Ishikawa (cell line): ENCODE results near the gene TYMP.

Experiments
- CEBPB ChIP-seq: IDR thresholded peaks from 2 replicates; pipeline ENCODE4 v1.6.1; 2012
- CREB1 ChIP-seq: IDR thresholded peaks from 2 replicates; pipeline ENCODE4 v1.6.1; 2012; ENCODE audit warnings: low read depth
- EGR1 ChIP-seq: IDR thresholded peaks from 2 replicates; pipeline ENCODE4 v1.6.1; 2012
- EP300 ChIP-seq: IDR thresholded peaks from 2 replicates; pipeline ENCODE4 v1.6.1; 2012; ENCODE audit warnings: borderline replicate concordance
- FOXM1 ChIP-seq: IDR thresholded peaks from 2 replicates; pipeline ENCODE4 v1.6.1; 2012; ENCODE audit warnings: low read depth, borderline replicate concordance
- MAX ChIP-seq: IDR thresholded peaks from 2 replicates; pipeline ENCODE4 v1.6.1; 2012
- NFIC ChIP-seq: IDR thresholded peaks from 2 replicates; pipeline ENCODE4 v1.6.1; 2012
- RAD21 ChIP-seq: IDR thresholded peaks from 2 replicates; pipeline ENCODE4 v1.6.1; 2012; ENCODE audit warnings: low read depth
- REST ChIP-seq: IDR thresholded peaks from 2 replicates; pipeline ENCODE4 v1.6.1; 2012; ENCODE audit warnings: low read depth, mild to moderate bottlenecking
- TAF1 ChIP-seq: IDR thresholded peaks from 2 replicates; pipeline ENCODE4 v1.6.1; 2012; ENCODE audit warnings: low read depth, mild to moderate bottlenecking
- TCF12 ChIP-seq: IDR thresholded peaks from 2 replicates; pipeline ENCODE4 v1.6.1; 2012; ENCODE audit warnings: low read depth
- TEAD4 ChIP-seq: IDR thresholded peaks from 2 replicates; pipeline ENCODE4 v1.6.1; 2012
- USF1 ChIP-seq: IDR thresholded peaks from 2 replicates; pipeline ENCODE4 v1.6.1; 2012
- YY1 ChIP-seq: IDR thresholded peaks from 2 replicates; pipeline ENCODE4 v1.6.1; 2012; ENCODE audit warnings: low read depth
- ZBTB7A ChIP-seq: IDR thresholded peaks from 2 replicates; pipeline ENCODE4 v1.6.1; 2012; ENCODE audit warnings: low read depth

TYMP gene

GRCh38 chr22:50525858-50526107 is 4.0 kb downstream of the TYMP start:
- TF ChIP-seq CREB1 (no peak), MAX (no peak), EP300 (no peak), NFIC (no peak), EGR1 (no peak), ZBTB7A (no peak), USF1 (no peak), RAD21 (no peak)

- TF ChIP-seq REST (0 out of 2 replicates have a peak, but pooled peaks have one; percentile 8), CREB1 (no peak; the same call in 1 of the 2 replicates), MAX (peak; percentile 74), TEAD4 (peak; percentile 6; the same call in 1 of the 2 replicates), TAF1 (peak; percentile 83), YY1 (peak; percentile 74), USF1 (peak; percentile 99), EP300 (peak; percentile 28; the same call in 1 of the 2 replicates), CEBPB (no peak), FOXM1 (no peak; the same call in 1 of the 2 replicates), EGR1 (peak; percentile 90), NFIC (no peak; the same call in 1 of the 2 replicates), TCF12 (no peak; the same call in none of the 2 replicates), ZBTB7A (no peak; the same call in 1 of the 2 replicates), RAD21 (peak; percentile 36; the same call in 1 of the 2 replicates)
Measured at GRCh38 chr22:50525104-50525857, 4.5 kb downstream of the TYMP start, which contains the start of gene SCO2. Gene SCO2 (minus strand): TSS chr22:50525598. CDS start chr22:50524411, 1,187 bp downstream.

- TF ChIP-seq REST (no peak), TEAD4 (no peak), CEBPB (no peak), RAD21 (no peak), USF1 (no peak), EP300 (no peak), ZBTB7A (no peak), TCF12 (no peak)
Measured at GRCh38 chr22:50524676-50525103, 5.1 kb downstream of the TYMP start.

GRCh38 chr22:50523806-50524675 is 5.8 kb downstream of the TYMP start:
- TF ChIP-seq NFIC (no peak), TAF1 (no peak), EGR1 (no peak), TCF12 (no peak), FOXM1 (no peak), CEBPB (no peak), EP300 (no peak), RAD21 (no peak), USF1 (no peak), REST (no peak), TEAD4 (no peak), CREB1 (no peak), MAX (no peak), ZBTB7A (no peak), YY1 (no peak)
